NCI-H1694 treated with DMSO at 0.1 percent for 48 hours (cell line): ENCODE measurements around the gene DCN.
A peak's percentile ranks its signal among the peaks of the same experiment; 100 is the strongest.

Source experiments
- DNase-seq: peaks from one replicate; lab custom pipeline; 2025; lab: John Stamatoyannopoulos, UW

The DCN gene

DNA sequence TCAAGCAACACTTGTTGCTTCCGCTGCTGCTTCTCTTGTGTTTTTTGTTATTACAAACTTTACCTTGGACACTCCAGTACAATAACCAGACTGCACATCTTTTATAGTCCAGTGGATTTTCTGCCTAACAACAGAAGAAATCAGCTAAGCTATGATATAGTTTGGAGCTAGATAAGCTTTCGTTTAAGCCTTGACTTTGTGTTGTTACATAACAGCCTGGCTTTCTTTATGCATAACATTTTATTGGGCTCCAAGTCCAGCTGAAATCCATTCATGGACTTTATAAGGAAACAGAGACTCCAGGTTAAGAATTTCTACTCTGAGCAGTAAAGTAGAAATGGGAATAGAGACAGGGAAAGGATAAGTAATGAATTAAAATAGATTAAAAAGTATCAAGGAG, 3.5 kb upstream of the DCN start:
- no peak for DNase-seq

DNA sequence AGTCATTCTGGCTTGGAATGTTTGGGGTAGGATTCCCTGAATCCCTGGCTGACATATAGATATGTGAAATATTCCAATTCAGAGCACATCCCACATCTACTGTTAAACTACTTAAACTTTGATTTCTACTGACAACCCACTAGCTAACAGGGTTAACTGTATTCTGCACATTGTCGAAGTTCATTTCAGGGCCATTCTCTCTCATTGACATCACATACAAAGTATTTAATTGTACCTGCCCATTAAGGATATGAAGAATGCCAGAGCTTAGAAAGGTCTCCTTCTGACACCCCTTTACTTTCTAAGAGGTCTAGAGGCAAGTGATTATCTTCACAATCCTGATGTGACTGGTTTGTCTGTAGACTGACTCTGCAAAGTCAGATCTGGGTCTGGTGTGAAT, 2.8 kb upstream of the DCN start:
- no peak for DNase-seq

DNA sequence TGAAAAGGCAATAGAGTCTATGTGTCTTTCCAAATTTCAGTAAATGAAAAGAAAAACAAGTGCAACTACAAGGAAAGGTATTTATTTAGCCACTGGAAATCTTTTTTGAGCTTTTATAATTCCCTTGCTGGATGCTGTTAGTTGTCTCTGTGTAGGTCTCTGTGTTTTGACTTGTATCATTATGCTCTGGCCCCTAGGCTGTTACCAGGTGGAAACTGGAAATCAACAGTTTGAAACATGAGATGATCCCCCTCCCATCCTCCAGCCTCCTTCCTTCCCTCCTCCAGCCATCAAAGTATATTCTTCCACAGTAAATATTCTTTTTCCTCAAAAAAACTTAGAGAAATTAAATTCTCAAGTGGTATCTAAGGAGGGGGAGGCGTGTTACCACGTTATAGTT, 934 bp upstream of the DCN start:
- DNase-seq = no peak

DNA sequence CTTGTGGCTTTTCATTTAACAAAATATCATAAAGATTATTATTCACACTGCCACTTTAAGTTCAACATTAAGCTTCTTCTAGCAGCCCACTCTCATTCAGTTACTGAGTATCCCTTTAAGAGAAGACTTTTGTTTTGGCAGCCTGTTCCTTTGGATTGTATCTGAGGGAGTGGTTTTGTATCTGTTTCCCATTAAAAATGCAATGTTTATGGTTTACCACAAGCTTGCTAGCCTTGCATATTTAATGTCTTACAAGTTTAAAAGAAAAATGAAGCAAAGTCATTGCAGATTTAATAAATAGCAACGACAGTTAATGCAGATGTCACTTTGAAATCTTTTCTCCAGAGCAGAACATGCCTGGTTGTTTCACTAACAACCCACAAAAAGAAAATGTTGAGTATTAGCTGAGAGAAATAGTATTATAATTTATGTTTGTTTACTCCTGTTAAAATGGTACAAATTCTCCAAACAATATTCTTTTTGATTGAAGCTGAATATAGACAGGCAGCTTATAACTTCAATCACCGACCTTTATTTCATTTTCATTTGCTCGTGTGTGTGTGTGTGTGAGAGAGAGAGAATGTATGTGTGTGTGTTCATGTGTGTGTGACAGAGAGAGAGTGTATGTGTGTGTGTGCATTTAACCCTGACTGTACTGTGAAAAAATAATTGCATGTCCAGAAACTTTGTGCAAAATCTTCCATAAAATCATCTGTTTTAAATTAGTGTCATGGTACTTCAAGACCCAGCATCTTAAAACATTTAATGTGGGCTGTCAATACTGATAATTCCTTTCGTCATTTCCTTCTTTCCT, 1.8 kb downstream of the DCN start:
- DNase-seq = no peak

DNA sequence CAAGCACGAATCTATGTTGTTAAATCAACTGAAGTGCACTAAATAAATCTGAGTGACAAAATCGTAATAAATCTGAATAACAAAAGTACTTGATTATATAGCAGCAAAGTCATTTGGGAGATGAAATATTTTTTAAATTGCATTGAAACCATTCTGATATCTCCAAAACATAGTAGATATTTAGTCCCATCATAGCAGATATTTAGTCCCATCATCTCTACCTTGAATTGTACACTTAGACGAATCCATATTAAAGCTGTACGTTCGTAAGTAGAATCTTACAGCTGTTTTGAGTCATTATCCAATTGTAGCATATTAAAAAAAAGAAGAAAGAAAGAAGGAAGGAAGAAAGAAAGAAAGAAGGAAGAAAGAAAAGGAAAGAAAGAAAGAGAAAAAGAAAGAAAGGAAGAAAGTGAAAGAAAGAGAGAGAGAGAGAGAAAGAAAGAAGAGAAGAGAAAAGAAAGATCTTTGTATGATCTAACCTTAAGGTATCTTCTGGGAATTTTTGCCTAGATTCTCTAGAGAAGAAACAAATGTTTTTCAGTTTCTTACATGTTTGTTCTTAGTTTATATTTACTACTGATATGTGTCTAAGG, 2.6 kb downstream of the DCN start:
- no peak for DNase-seq

DNA sequence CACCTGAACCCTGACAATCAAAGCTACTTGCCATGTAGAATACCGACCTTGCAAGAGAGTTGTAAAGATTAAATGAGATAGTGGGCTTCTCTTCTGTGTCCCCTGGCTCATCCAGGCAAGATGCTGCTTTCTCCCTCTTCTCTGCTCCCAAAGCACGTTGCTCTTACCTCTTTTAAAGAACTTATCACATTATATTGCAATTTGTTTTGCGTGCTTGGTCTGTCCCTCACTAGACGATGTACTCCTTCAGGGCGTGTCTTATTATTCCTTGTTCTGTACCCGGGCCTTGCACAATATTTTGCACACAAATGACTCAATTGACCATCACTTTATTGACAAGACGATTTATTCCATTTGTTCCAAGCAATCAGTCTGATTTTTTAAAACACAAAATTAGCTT, 3.3 kb downstream of the DCN start:
- DNase-seq = no peak

DNA sequence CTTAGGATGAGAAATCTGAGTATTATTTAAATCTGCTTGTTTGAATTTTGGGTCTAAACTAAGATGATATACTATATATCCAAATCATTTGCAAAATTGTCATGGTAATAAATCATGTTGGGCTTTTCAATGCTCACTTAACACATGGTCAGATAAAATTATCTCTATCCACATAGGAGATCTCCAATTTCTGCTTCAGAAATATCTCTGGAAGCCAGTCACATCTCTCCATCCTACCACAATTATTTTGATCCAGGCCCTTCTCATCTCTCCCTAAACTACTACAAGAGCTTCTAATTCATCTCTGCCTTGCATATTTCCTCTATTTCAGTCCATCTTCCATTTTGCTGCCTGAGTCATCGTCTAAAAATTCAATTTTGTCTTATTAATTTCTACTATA, 3.8 kb downstream of the DCN start:
- no peak for DNase-seq

DNA sequence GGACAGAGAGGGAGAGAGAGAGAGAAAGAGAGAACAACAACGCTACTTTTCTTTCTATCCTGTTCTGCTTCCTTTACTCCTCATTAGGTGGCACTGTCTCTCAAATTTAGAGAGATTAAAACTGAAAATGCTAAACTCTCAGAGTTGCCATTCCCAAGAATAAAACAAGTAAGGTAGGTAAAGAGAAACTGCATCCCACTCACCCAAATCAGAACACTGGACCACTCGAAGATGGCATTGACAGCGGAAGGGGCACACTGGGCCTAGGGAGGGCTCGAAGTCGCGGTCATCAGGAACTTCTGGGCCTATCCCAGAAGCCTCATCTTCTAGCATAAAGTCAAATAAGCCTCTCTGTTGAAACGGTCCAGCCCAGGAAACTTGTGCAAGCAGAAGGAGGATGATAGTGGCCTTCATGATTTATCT, 4.5 kb downstream of the DCN start:
- DNase-seq = peak; percentile 14

DNA sequence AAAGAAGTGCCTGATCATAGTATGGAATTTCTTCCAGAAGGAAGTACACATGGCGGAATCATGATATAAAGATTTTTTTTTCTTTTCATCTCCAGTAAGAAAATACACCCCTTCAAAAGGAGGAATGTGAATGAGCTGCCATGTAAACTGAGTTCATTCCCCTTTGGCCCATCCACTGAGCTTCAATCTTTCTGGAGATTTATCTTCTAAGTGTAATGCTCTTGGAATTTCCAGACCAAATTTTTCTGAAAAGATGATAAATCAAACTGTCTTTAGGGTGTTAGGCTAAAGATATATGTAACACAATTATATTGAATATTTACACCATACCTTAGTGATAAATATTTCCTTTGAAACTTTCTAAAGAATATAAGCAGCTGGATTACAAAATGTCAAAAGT, 5.2 kb downstream of the DCN start:
- no peak for DNase-seq

DNA sequence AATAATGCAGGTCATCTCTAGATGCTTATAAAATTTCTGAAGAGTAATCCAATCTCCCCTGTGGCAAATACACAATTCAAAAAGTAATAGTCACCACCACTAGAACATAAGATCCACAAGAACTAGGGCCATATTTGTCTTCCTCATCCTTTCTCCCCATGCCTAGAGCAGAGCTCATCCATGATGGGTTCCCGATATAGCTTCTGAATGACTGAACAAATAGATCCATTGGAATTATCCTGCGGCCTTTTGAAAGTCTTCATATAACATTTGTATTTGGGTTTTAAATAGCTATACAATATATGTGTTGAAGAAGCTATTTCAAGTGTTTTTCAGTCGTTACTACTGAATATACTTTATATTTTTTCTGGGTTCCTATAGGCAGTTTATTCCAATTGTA, 5.7 kb downstream of the DCN start:
- DNase-seq = no peak

DNA sequence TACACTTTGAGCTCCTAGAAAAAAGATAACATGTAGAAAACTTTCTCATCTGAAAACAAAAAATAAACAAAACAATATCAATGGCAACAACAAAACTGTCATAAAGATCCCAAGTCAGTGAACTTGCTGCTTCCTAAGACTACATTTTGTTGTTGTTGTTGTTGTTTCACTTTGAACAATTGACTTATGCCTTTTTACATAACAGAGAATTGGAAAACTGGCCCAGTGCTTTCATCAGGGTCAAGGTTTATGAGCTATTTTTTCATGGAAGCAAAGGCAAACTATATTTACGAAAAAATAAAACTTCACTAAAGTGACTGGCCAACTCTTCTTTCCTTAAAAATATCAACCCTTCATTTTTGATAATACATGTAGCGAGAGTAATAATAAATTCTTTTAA, 6.3 kb downstream of the DCN start:
- no peak for DNase-seq

DNA sequence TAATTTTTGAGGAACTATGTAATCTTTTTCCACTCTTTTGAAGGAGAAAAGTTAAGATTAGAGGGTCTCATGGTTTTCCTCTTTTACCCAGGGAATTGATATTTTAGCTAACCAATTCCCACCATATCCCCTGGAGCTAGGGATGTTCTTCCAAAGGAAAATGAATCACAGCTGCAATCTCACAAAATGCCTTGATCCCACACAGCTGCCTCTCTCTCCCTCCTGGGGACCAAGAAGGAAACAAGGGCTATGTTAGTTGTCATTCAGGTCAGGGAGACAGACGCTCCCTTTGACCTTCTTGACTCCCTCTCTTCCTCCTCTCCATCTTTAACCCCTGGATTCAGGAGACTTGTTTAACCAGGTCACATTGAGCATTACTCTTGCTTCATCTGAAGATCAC, 9.5 kb downstream of the DCN start:
- DNase-seq = no peak

DNA sequence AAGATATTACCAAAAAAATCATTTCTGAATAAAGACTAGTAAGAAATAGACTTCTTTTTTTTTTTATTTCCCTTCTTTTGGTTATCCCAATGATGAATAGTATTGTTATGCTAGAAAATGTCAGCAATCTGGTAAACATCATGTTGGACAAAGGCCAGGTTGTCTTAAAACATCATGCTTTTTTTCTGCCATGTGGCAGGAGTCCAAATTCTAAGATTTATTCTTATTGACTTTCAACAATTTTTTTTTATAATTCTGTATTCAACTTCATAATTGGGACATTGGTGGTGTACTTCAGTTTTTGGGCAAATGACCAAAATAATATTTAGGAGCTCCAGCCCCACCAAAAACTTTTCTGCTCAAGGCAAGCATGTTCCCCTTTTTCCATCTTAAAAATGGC, 10.5 kb downstream of the DCN start:
- peak; percentile 8 for DNase-seq

DNA sequence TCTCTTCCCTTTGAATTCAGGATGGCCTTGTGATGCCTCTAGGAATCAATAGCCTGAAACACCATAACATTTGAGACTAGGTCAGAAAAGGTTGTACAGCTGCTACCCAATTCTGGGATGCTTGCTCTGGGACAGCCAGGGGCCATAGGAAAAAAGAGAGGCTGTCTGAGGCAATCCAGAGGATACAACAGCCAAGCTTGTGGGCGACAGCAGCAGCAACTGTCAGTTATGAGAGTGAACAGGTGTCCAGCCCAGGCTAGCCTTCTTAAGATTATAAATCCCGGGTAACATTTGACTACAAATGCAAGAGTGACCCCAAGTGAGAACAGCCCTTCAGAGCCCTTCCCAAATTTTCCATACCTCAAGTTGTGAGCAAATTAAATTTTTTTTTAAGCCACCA, 11.1 kb downstream of the DCN start:
- no peak for DNase-seq

DNA sequence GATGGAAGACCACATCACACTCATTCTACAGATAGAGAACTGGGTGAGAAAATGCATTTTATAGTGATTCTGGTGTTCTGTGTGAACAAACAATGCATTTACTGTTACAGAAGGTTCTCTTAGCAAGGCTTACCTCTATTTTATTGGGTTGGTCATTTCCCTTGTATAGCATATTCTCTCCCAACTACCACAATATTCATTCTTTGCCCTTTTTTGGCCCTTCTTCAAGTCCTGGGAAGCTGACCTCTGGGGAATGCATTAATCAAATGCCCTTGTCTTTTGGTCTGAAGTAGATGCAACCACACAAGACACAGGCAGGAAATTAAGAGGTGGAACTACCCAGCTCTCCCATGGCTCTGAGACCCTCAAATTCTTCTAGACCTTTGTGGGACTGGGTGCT, 19.5 kb downstream of the DCN start:
- no peak for DNase-seq

DNA sequence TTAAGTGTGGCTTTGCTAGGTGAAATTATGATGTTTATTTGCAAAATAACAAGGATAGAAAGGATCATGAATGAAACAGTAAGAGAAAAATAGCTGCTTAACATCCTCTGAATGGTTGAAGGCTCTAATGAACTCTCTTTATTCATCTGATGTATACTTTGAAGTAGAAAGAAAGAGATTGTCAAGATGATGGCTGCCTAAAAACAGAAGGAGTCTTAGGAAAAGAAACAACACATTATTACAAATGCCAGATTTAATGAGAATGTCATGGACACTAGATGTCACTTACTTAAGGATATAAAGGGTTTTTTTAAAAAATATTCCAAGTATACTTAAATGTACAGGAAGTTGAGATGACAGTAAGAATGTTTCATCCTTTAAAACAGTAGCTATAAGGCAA, 21.6 kb downstream of the DCN start:
- no peak for DNase-seq

DNA sequence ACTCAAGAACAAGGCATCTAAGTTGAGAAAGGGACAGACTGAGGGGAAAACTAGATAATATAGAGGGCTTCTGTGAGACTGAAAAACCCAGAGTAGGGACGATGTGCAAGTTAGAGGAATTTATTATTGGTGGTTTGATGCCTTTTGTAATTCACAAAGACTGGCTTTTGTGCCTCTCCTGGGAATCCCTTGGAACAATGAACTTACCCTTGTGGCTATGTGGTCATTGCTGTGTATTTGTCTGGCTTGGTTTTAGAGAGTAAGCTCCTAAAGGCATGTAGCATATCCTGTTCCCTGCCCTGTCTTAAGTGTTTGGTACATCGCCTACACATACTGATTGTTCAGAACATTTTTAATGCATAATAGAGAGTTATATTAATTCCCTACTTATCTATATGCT, 26.6 kb downstream of the DCN start:
- DNase-seq = no peak

DNA sequence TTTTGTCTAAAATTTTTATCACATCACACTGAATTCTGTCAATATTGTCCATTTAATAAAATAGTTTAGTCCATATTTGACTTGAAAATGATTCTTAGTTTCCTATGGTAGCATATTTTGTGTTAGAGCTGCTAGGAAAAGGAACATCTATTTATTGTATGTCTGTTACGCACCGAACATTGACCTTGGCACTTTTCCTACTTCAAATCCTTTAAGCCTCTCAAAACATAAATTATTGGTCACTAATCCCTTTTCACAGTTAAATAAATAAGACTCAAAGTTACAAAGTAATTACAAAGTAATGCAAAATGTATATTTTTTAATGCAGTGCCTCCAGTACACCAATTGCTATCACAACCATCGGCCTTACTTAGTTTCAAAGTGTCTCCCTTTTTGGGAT, 28.5 kb downstream of the DCN start:
- no peak for DNase-seq

DNA sequence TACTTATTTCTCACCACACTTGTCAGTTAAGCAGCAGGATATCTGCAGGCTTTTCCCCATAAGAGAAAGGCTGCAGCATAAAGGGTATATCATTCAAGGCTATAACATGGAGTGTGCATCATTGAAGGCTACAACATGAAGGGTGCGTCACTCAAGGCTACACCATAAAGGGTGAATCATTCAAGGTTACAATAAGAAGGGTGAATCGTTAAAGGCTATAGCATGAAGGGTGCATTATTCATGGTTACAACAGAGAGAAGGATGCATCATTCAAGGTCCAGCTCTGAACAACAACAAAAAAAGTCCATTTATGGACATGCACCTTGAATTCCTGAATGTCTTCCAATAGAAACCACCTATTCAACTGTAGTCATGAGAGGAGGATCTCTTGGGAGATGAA, 38.6 kb downstream of the DCN start:
- no peak for DNase-seq

DNA sequence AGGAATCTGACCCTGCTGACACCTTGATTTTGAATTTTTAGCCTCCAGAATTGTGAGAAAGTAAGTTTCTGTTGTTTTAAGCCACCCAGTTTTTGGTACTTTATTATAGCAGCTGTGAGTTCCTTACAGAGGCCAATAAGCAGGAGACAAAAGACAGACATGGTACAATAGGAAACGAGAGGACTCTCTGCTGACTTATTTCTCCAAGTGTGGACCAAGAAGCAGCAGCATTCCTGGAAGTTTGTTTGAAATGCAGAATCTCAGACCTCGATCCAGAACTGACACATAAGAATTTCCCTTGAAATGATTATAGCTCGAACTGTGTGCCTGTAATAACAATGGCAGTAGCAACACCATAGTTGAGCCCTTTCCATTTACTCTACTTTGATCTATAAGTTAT, 39.4 kb downstream of the DCN start:
- DNase-seq = no peak

DNA sequence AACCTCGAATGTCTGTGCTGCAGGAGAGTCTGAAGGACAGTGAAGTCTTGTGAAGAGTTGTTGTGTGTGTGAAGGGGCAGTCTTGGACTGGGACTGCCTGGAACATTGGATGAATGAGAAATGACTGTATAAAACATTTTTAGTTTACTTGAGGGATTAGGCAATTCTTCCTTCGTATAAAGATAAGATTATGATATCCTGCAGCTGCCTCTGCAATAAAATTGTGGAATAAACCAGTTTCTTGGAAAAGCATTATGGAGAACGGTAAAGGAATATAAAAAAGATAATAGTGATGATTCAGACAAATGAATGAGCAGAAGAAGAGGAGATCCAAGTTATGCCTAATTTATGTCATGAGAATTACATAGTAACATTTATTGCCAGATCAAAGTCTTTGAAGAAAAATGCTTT, 40.4 kb downstream of the DCN start:
- DNase-seq = no peak

DNA sequence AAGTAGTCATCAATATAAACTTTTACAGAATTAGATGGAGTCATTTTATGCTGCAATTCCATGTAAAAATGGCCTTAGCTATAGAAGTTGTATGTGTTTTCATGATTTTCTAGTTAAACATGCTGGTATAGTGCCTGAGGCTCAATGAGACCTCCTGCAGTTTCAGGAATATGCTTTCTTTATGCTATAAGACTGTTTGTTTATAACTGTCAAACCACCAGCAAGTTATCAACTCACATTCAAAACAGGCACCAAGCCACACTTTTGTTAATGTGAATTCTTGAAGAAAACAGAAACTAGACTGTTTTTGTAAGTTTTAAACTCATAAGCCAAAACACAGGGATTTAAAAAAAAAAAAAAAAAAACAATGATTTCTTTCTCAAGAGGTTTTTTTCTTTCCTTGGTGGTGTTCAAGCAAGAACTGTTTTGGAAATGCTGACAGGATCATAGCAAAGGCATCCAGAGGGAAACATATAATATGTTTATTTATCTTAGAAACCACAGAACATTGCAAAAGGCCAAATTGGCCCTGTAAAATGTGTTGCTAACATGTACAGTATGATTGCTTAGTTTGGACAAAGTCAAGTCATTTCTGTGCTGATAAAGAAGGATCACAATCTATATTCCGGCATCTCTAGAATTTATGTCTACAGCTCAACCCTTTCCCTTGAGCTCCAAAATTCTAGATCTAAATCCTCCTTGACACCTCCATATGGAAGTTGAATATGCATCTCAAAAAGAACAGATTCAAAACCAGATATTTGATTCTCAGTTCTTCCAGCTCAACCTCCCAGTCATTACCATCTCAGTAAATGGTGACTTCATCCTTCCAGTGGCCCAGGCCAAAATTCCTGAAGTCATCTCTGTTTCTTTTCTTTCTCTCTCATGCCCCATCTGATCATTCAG, 42.3 kb downstream of the DCN start:
- no peak for DNase-seq

DNA sequence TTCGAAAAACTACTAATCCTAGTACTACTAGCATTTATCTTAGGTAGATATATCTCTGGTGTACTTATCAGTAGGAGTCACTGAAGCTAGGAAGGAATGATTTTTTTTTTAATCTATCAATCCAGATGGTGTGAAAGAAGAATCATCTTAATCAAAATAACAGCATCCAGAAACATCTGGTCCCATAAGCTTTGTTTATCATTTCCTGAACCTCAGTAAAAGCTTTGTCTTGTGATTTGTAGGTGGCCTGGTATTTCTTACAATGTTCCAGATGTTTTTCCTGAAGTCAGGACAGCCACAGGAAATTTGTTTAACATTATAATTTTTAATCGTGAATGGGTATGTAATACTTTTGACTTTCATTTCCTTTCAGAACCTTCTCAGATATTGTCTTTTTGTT, 43.3 kb downstream of the DCN start:
- DNase-seq = no peak
